ENCODE data around the gene OSMR. TPM values are rescaled to one million over a fixed set of nuclear protein-coding genes. Genes with fewer than 3 reads are reported as not detected.

Gene OSMR
- total RNA-seq, 4 donors from 2014 or later: 33.1 to 97.5 (median 42.8) TPM

GRCh38 chr5:38913714-38914113 is 67.9 kb downstream of the OSMR start:
- TF ChIP-seq EP300 (IDR thresholded peaks at IDR 0.05): no peak
- TF ChIP-seq POLR2A (IDR thresholded peaks at IDR 0.05): no peak
- TF ChIP-seq CTCF (IDR thresholded peaks at IDR 0.05): no peak
- H3K27me3 ChIP-seq: no peaks in the 10 kb centered on the region
- WGBS, 2 donors: 70 to 88% methylated on average over 2 of the region's 2 CpGs
- no peaks in the 10 kb centered on the region for H3K4me1 ChIP-seq
- H3K36me3 ChIP-seq: peaks cover 0 to 29% (median 0%) of the 10 kb centered on the region in 3 donors
- no peak for DNase-seq (ENCODE audit: low spot score in 2 of 2)
- no peaks in the 10 kb centered on the region for H3K9me3 ChIP-seq
- no peak overlapping the region for H3K4me3 ChIP-seq
- no peak overlapping the region for H3K27ac ChIP-seq

DNA sequence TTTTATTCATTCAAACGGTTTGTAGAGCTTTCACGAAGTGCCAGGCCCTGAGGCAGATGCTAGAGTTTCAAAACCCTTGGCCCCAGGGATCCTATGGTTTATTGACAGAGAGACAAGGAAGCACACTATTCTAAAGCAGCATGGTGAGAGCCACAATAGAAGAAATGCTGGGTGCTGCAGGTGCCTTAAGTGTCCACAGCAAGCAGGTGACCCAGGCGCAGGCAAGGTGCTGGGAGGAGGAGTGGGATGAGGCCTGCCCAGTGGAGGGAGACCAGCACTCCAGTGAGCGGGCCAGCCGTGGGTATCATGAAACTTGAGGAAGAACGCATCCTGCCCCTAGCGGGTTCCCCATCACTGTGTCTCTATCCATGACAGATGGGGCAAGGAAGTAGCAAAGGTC is 71.0 kb downstream of the OSMR start:
- H3K27me3 ChIP-seq: no peaks in the 10 kb centered on the region
- DNase-seq (ENCODE audit: low spot score in 2 of 2): no peak
- H3K9me3 ChIP-seq: no peaks in the 10 kb centered on the region
- no peak for TF ChIP-seq EP300 (IDR thresholded peaks at IDR 0.05)
- no peak for TF ChIP-seq POLR2A (IDR thresholded peaks at IDR 0.05)
- TF ChIP-seq CTCF (IDR thresholded peaks at IDR 0.05): no peak
- no peak overlapping the region for H3K4me3 ChIP-seq
- 72 to 76% methylated on average over 7 of the region's 7 CpGs for WGBS, 2 donors
- no peak overlapping the region for H3K27ac ChIP-seq
- peaks cover 0 to 54% (median 4%) of the 10 kb centered on the region in 3 donors for H3K36me3 ChIP-seq
- H3K4me1 ChIP-seq: peaks cover 0 to 2% (median 0%) of the 10 kb centered on the region in 4 donors

GRCh38 chr5:38921174-38921573 is 75.4 kb downstream of the OSMR start:
- no peak overlapping the region for H3K4me3 ChIP-seq
- 67 to 82% methylated on average over 1 of the region's 1 CpG for WGBS, 2 donors
- TF ChIP-seq CTCF (IDR thresholded peaks at IDR 0.05) (no peak), EP300 (IDR thresholded peaks at IDR 0.05) (no peak), POLR2A (IDR thresholded peaks at IDR 0.05) (no peak)

GRCh38 chr5:38922199-38922598 is 76.4 kb downstream of the OSMR start:
- no peaks in the 10 kb centered on the region for H3K9me3 ChIP-seq
- peaks cover 0 to 36% (median 3%) of the 10 kb centered on the region in 4 donors for H3K4me1 ChIP-seq
- DNase-seq (ENCODE audit: low spot score in 2 of 2): peak; percentile 27 to 45
- H3K36me3 ChIP-seq: peaks cover 0 to 72% (median 4%) of the 10 kb centered on the region in 3 donors
- no peak overlapping the region for H3K4me3 ChIP-seq
- TF ChIP-seq EP300 (IDR thresholded peaks at IDR 0.05) (no peak), CTCF (IDR thresholded peaks at IDR 0.05) (peak; percentile 54 to 67 (median 57)), POLR2A (IDR thresholded peaks at IDR 0.05) (no peak)
- WGBS, 2 donors: 7 to 8% methylated on average over 1 of the region's 1 CpG
- no peak overlapping the region for H3K27ac ChIP-seq
- H3K27me3 ChIP-seq: no peaks in the 10 kb centered on the region

More at GRCh38 chr5:38921174-38921573, 75.4 kb downstream of the OSMR start:
- no peak for DNase-seq (ENCODE audit: low spot score in 2 of 2)
- Histone ChIP-seq H3K4me1 (peaks cover 0 to 36% (median 3%) of the 10 kb centered on the region in 4 donors), H3K27ac (no peak overlapping the region), H3K36me3 (peaks cover 0 to 71% (median 4%) of the 10 kb centered on the region in 3 donors), H3K9me3 (no peaks in the 10 kb centered on the region), H3K27me3 (no peaks in the 10 kb centered on the region)

- TF ChIP-seq POLR2A (IDR thresholded peaks at IDR 0.05): no peak
- TF ChIP-seq EP300 (IDR thresholded peaks at IDR 0.05): peak in 1 of 2 donors; percentile 83
- TF ChIP-seq CTCF (IDR thresholded peaks at IDR 0.05): no peak
- Histone ChIP-seq H3K9me3 (no peaks in the 10 kb centered on the region), H3K36me3 (peaks cover 0 to 72% (median 4%) of the 10 kb centered on the region in 3 donors), H3K4me3 (no peak overlapping the region), H3K4me1 (peaks cover 0 to 36% (median 3%) of the 10 kb centered on the region in 4 donors), H3K27ac (peak overlapping the region in 2 of 4 donors; percentile 50 to 54), H3K27me3 (no peaks in the 10 kb centered on the region)
- 69 to 83% methylated on average over 3 of the region's 3 CpGs for WGBS, 2 donors
- DNase-seq (ENCODE audit: low spot score in 2 of 2): no peak
These were observed 78.0 kb downstream of the OSMR start for GRCh38 chr5:38923661-38924451.

Data from tibial nerve (tissue), 4 donors.